ENCODE measurements around the gene SET. TPM values are rescaled to one million over a fixed set of nuclear protein-coding genes. Genes with fewer than 3 reads are reported as not detected.

The SET gene
- total and polyA plus RNA-seq, 2 of the 13 experiments (the other 11 are each of a cell fraction or from before 2014, with no cell fraction given): 94.2 to 611 TPM

DNA sequence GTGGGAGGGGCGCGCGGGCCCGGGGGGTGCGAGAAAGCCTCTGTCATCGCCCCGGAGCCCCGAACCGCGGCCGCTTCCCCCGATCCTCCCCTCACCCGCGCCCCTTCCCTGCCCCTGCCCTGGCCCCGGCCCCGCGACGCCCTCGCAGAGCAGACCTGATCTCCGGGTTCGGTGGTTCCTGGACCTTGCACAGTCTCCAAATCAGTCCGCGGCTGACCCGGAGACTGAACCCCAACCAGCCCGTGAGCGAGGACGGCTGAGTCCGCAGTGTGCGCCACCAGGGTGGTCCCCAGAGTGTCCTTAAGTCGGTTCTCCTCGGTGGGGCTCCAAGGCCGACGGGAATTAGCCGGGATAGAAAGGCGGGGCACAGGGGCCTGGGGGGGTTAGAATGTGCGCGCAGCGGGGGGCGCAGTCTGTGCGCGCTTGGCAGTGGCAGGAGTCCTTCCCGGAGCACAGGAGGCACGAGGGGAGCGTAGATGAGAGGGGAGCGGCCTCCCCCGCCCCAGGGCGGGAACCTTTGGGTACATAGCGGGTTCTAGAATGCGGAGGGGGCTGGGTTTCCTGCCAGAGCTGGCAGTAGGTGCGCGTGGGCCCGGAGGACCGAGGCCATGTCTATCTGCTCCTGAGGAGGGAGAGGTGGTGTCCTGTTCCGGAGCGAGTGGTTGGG, 14.1 kb downstream of the SET start (continued):
- TF ChIP-seq, protein P1, sequence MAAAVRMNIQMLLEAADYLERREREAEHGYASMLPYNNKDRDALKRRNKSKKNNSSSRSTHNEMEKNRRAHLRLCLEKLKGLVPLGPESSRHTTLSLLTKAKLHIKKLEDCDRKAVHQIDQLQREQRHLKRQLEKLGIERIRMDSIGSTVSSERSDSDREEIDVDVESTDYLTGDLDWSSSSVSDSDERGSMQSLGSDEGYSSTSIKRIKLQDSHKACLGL (CRISPR knock-in tag; IDR thresholded peaks at IDR 0.05): no peak
- TF ChIP-seq ONECUT2 (CRISPR knock-in tag; IDR thresholded peaks at IDR 0.05) (no peak), ZNF143 (CRISPR knock-in tag; IDR thresholded peaks at IDR 0.05) (no peak), ZSCAN20 (CRISPR knock-in tag; IDR thresholded peaks at IDR 0.05; ENCODE audit: borderline replicate concordance) (no peak), PPARG (CRISPR knock-in tag; conservative IDR thresholded peaks at IDR 0.05) (no peak), ZNF501 (CRISPR knock-in tag; IDR thresholded peaks at IDR 0.05) (no peak; the same call in 1 of the 2 replicates), ZNF652 (CRISPR knock-in tag; IDR thresholded peaks at IDR 0.05; ENCODE audit: borderline replicate concordance, low read depth) (no peak), NRL (CRISPR knock-in tag; IDR thresholded peaks at IDR 0.05; ENCODE audit: borderline replicate concordance) (peak; percentile 16), KDM1A (CRISPR knock-in tag; IDR thresholded peaks at IDR 0.05) (no peak), MAZ (IDR thresholded peaks at IDR 0.05; ENCODE audit: borderline replicate concordance, low read depth, low read length) (no peak), MAZ (CRISPR knock-in tag; IDR thresholded peaks at IDR 0.05; ENCODE audit: low read depth) (peak; percentile 57; the same call in 1 of the 2 replicates), ZNF274 (CRISPR knock-in tag; IDR thresholded peaks at IDR 0.05) (peak; percentile 73; the same call in 1 of the 2 replicates)
- TF ChIP-seq, protein P2, sequence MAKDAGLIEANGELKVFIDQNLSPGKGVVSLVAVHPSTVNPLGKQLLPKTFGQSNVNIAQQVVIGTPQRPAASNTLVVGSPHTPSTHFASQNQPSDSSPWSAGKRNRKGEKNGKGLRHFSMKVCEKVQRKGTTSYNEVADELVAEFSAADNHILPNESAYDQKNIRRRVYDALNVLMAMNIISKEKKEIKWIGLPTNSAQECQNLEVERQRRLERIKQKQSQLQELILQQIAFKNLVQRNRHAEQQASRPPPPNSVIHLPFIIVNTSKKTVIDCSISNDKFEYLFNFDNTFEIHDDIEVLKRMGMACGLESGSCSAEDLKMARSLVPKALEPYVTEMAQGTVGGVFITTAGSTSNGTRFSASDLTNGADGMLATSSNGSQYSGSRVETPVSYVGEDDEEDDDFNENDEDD (CRISPR knock-in tag; IDR thresholded peaks at IDR 0.05; ENCODE audit: borderline replicate concordance): peak; percentile 73; the same call in 1 of the 2 replicates
- TF ChIP-seq, protein P3, sequence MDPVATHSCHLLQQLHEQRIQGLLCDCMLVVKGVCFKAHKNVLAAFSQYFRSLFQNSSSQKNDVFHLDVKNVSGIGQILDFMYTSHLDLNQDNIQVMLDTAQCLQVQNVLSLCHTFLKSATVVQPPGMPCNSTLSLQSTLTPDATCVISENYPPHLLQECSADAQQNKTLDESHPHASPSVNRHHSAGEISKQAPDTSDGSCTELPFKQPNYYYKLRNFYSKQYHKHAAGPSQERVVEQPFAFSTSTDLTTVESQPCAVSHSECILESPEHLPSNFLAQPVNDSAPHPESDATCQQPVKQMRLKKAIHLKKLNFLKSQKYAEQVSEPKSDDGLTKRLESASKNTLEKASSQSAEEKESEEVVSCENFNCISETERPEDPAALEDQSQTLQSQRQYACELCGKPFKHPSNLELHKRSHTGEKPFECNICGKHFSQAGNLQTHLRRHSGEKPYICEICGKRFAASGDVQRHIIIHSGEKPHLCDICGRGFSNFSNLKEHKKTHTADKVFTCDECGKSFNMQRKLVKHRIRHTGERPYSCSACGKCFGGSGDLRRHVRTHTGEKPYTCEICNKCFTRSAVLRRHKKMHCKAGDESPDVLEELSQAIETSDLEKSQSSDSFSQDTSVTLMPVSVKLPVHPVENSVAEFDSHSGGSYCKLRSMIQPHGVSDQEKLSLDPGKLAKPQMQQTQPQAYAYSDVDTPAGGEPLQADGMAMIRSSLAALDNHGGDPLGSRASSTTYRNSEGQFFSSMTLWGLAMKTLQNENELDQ (CRISPR knock-in tag; IDR thresholded peaks at IDR 0.05; ENCODE audit: borderline replicate concordance): no peak
- TF ChIP-seq, protein P4, sequence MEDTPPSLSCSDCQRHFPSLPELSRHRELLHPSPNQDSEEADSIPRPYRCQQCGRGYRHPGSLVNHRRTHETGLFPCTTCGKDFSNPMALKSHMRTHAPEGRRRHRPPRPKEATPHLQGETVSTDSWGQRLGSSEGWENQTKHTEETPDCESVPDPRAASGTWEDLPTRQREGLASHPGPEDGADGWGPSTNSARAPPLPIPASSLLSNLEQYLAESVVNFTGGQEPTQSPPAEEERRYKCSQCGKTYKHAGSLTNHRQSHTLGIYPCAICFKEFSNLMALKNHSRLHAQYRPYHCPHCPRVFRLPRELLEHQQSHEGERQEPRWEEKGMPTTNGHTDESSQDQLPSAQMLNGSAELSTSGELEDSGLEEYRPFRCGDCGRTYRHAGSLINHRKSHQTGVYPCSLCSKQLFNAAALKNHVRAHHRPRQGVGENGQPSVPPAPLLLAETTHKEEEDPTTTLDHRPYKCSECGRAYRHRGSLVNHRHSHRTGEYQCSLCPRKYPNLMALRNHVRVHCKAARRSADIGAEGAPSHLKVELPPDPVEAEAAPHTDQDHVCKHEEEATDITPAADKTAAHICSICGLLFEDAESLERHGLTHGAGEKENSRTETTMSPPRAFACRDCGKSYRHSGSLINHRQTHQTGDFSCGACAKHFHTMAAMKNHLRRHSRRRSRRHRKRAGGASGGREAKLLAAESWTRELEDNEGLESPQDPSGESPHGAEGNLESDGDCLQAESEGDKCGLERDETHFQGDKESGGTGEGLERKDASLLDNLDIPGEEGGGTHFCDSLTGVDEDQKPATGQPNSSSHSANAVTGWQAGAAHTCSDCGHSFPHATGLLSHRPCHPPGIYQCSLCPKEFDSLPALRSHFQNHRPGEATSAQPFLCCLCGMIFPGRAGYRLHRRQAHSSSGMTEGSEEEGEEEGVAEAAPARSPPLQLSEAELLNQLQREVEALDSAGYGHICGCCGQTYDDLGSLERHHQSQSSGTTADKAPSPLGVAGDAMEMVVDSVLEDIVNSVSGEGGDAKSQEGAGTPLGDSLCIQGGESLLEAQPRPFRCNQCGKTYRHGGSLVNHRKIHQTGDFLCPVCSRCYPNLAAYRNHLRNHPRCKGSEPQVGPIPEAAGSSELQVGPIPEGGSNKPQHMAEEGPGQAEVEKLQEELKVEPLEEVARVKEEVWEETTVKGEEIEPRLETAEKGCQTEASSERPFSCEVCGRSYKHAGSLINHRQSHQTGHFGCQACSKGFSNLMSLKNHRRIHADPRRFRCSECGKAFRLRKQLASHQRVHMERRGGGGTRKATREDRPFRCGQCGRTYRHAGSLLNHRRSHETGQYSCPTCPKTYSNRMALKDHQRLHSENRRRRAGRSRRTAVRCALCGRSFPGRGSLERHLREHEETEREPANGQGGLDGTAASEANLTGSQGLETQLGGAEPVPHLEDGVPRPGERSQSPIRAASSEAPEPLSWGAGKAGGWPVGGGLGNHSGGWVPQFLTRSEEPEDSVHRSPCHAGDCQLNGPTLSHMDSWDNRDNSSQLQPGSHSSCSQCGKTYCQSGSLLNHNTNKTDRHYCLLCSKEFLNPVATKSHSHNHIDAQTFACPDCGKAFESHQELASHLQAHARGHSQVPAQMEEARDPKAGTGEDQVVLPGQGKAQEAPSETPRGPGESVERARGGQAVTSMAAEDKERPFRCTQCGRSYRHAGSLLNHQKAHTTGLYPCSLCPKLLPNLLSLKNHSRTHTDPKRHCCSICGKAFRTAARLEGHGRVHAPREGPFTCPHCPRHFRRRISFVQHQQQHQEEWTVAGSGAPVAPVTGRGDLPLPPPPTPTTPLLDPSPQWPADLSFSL (CRISPR knock-in tag; IDR thresholded peaks at IDR 0.05): peak; percentile 46; the same call in 1 of the 2 replicates
